ENCODE measurements around the gene RIPK1. TPM values are rescaled to one million over a fixed set of nuclear protein-coding genes. Genes with fewer than 3 reads are reported as not detected.
"Not testable (repeated sequence)": the region's sequence is repeated elsewhere in the genome, so short reads cannot be mapped to it uniquely, and the experiment has no call there.

Gene RIPK1
- total RNA-seq, 1 donor from 2014 or later: 12.2 TPM

- peaks cover 23% of the 10 kb centered on the region for H3K36me3 Mint-ChIP-seq (ENCODE audit: low read depth)
- TF ChIP-seq CTCF (conservative IDR thresholded peaks at IDR 0.05): no peak
- H3K9me3 Mint-ChIP-seq: peaks cover 2% of the 10 kb centered on the region
- DNase-seq (ENCODE audit: low read depth, low spot score): peak; percentile 29
- H3K27me3 Mint-ChIP-seq (ENCODE audit: low read depth): no peaks in the 10 kb centered on the region
- peak overlapping the region; percentile 74 for H3K27ac Mint-ChIP-seq (ENCODE audit: unreplicated experiment)
- H3K4me1 Mint-ChIP-seq: peaks cover 35% of the 10 kb centered on the region
- H3K4me3 Mint-ChIP-seq: peak overlapping the region; percentile 50
Measured at GRCh38 chr6:3023663-3024483, 44.4 kb upstream of the RIPK1 start.

GRCh38 chr6:3026791-3027626 lies 41.3 kb upstream of the RIPK1 start:
- no peak for TF ChIP-seq CTCF (conservative IDR thresholded peaks at IDR 0.05)
- no peaks in the 10 kb centered on the region for H3K27me3 Mint-ChIP-seq (ENCODE audit: low read depth)
- H3K27ac Mint-ChIP-seq (ENCODE audit: unreplicated experiment): no peak overlapping the region
- DNase-seq (ENCODE audit: low read depth, low spot score): no peak
- no peak overlapping the region for H3K4me3 Mint-ChIP-seq
- peaks cover 2% of the 10 kb centered on the region for H3K9me3 Mint-ChIP-seq
- H3K36me3 Mint-ChIP-seq (ENCODE audit: low read depth): peaks cover 8% of the 10 kb centered on the region
- peaks cover 35% of the 10 kb centered on the region for H3K4me1 Mint-ChIP-seq

GRCh38 chr6:3028156-3028555 lies 40.1 kb upstream of the RIPK1 start:
- H3K4me3 Mint-ChIP-seq; H3K9me3 Mint-ChIP-seq; H3K36me3 Mint-ChIP-seq (ENCODE audit: low read depth); H3K27ac Mint-ChIP-seq (ENCODE audit: unreplicated experiment); DNase-seq (ENCODE audit: low read depth, low spot score); H3K27me3 Mint-ChIP-seq (ENCODE audit: low read depth): not testable (repeated sequence)
- peaks cover 29% of the 10 kb centered on the region for H3K4me1 Mint-ChIP-seq

GRCh38 chr6:3031857-3032640 lies 36.2 kb upstream of the RIPK1 start:
- DNase-seq (ENCODE audit: low read depth, low spot score): no peak
- Mint-ChIP-seq H3K9me3 (peaks cover 3% of the 10 kb centered on the region), H3K4me3 (no peak overlapping the region), H3K27me3 (ENCODE audit: low read depth) (no peaks in the 10 kb centered on the region), H3K27ac (ENCODE audit: unreplicated experiment) (no peak overlapping the region), H3K36me3 (ENCODE audit: low read depth) (peaks cover 2% of the 10 kb centered on the region), H3K4me1 (peaks cover 14% of the 10 kb centered on the region)
- no peak for TF ChIP-seq CTCF (conservative IDR thresholded peaks at IDR 0.05)

- H3K36me3 Mint-ChIP-seq (ENCODE audit: low read depth): peaks cover 2% of the 10 kb centered on the region
- peaks cover 3% of the 10 kb centered on the region for H3K9me3 Mint-ChIP-seq
- H3K4me1 Mint-ChIP-seq: peaks cover 17% of the 10 kb centered on the region
- DNase-seq (ENCODE audit: low read depth, low spot score): no peak
- no peaks in the 10 kb centered on the region for H3K27me3 Mint-ChIP-seq (ENCODE audit: low read depth)
- no peak overlapping the region for H3K4me3 Mint-ChIP-seq
- H3K27ac Mint-ChIP-seq (ENCODE audit: unreplicated experiment): no peak overlapping the region
- TF ChIP-seq CTCF (conservative IDR thresholded peaks at IDR 0.05): no peak
Measured at GRCh38 chr6:3032986-3033385, 35.3 kb upstream of the RIPK1 start.
